ENCODE data around the gene GPS1. TPM values are rescaled to one million over a fixed set of nuclear protein-coding genes. Genes with fewer than 3 reads are reported as not detected.
A peak's percentile ranks its signal among the peaks of the same experiment; 100 is the strongest.

The GPS1 gene
- total and polyA plus RNA-seq, 10 of the 15 experiments (the other 5 are each of a cell fraction or from before 2014, with no cell fraction given): 2.2 to 146 (median 77.7) TPM

- no peak overlapping the region for H3K4me3 ChIP-seq
- H4K20me1 ChIP-seq (ENCODE audit: control insufficient read depth, insufficient read depth): no peaks in the 10 kb centered on the region
- intact Hi-C loops (cut with micrococcal nuclease; ENCODE audit: unreplicated experiment) (no loop called here), in situ Hi-C loops (cut with MboI) (no loop called here)
- no peak for ATAC-seq
- no peaks in the 10 kb centered on the region for H3K9me3 ChIP-seq (replicated peaks; ENCODE audit: control insufficient read depth, insufficient read depth, low read length)
- RAD21 ChIA-PET (ENCODE audit: unreplicated experiment): no interaction called here
- POLR2A ChIA-PET: no interaction called here
- SMC1A ChIA-PET (ENCODE audit: uncharacterized antibody, unreplicated experiment): no interaction called here
- no peak overlapping the region for H3K4me2 ChIP-seq (ENCODE audit: control insufficient read depth, insufficient read depth)
- WGBS (ENCODE audit: insufficient coverage, insufficient replicate concordance, low lambda C conversion rate, missing lambda C conversion rate): 76% methylated on average over 17 of the region's 17 CpGs
- H3K4me1 ChIP-seq (ENCODE audit: control insufficient read depth, insufficient read depth, low read length): peaks cover under 1% of the 10 kb centered on the region; the same call in 1 of the 2 replicates
- BruUV-seq (replicated peaks): no TSS peak
- CTCF ChIA-PET: no interaction called here
- H3K27ac ChIP-seq (ENCODE audit: control insufficient read depth, insufficient read depth): no peak overlapping the region
- no peak for DNase-seq (ENCODE audit: low read depth, low spot score)
- no peaks in the 10 kb centered on the region for H3K27me3 ChIP-seq (replicated peaks in 1 of 2; ENCODE audit: control insufficient read depth in 2 of 2, insufficient read depth in 2 of 2, low read length in 1 of 2)
- H3K36me3 ChIP-seq (ENCODE audit: control insufficient read depth in 2 of 2, insufficient read depth in 2 of 2, low read length in 1 of 2): peaks cover 3 to 36% of the 10 kb centered on the region in 2 experiments
- TF ChIP-seq RELA (IDR thresholded peaks at IDR 0.05; ENCODE audit: borderline replicate concordance, partially characterized antibody) (no peak), POLR2A (IDR thresholded peaks at IDR 0.05; ENCODE audit: low read depth, low read length) (0 out of 2 replicates have a peak, but pooled peaks have one; percentile 4)
- H3K79me2 ChIP-seq (ENCODE audit: control insufficient read depth, insufficient read depth, low read length): peaks cover under 1% of the 10 kb centered on the region; the same call in 1 of the 2 replicates
- H3K9ac ChIP-seq (ENCODE audit: control insufficient read depth, insufficient read depth, low read length): no peak overlapping the region
- FAIRE-seq: no peak
- H2AFZ ChIP-seq (ENCODE audit: control insufficient read depth, low read depth, low read length): no peak overlapping the region
Observed at GRCh38 chr17:82058230-82058854, 6.6 kb downstream of the GPS1 start.

- Histone ChIP-seq H3K36me3 (ENCODE audit: control insufficient read depth in 2 of 2, insufficient read depth in 2 of 2, low read length in 1 of 2) (peaks cover 3 to 36% of the 10 kb centered on the region in 2 experiments), H4K20me1 (ENCODE audit: control insufficient read depth, insufficient read depth) (no peaks in the 10 kb centered on the region), H3K9ac (ENCODE audit: control insufficient read depth, insufficient read depth, low read length) (no peak overlapping the region), H2AFZ (ENCODE audit: control insufficient read depth, low read depth, low read length) (no peak overlapping the region), H3K79me2 (ENCODE audit: control insufficient read depth, insufficient read depth, low read length) (no peaks in the 10 kb centered on the region; the same call in 1 of the 2 replicates), H3K27me3 (replicated peaks in 1 of 2; ENCODE audit: control insufficient read depth in 2 of 2, insufficient read depth in 2 of 2, low read length in 1 of 2) (no peaks in the 10 kb centered on the region), H3K9me3 (replicated peaks; ENCODE audit: control insufficient read depth, insufficient read depth, low read length) (no peaks in the 10 kb centered on the region), H3K4me3 (no peak overlapping the region), H3K27ac (ENCODE audit: control insufficient read depth, insufficient read depth) (no peak overlapping the region), H3K4me1 (ENCODE audit: control insufficient read depth, insufficient read depth, low read length) (no peaks in the 10 kb centered on the region; the same call in 1 of the 2 replicates), H3K4me2 (ENCODE audit: control insufficient read depth, insufficient read depth) (no peak overlapping the region)
- ChIA-PET CTCF (no interaction called here), RAD21 (ENCODE audit: unreplicated experiment) (no interaction called here), SMC1A (ENCODE audit: uncharacterized antibody, unreplicated experiment) (no interaction called here), POLR2A (interaction anchor here (0.6 kb wide), 1 partner anchor 133 kb away, joined by 3 read pairs; no protein-coding TSS in a partner anchor)
- DNase-seq (ENCODE audit: low read depth, low spot score): no peak
- BruUV-seq (replicated peaks): no TSS peak
- in situ Hi-C loops (cut with MboI) (no loop called here), intact Hi-C loops (cut with micrococcal nuclease; ENCODE audit: unreplicated experiment) (no loop called here)
- no peak for FAIRE-seq
- no peak for ATAC-seq
- TF ChIP-seq TARDBP (IDR thresholded peaks at IDR 0.05; ENCODE audit: borderline replicate concordance): no peak
- no peak for TF ChIP-seq HCFC1 (IDR thresholded peaks at IDR 0.05; ENCODE audit: low read length)
- no peak for TF ChIP-seq NR2F1 (conservative IDR thresholded peaks at IDR 0.05)
- no peak for TF ChIP-seq ZZZ3 (IDR thresholded peaks at IDR 0.05; ENCODE audit: control insufficient read depth, insufficient read length, low read depth)
- TF ChIP-seq POLR2A (IDR thresholded peaks at IDR 0.05; ENCODE audit: low read depth, low read length): peak; percentile 51
- TF ChIP-seq ZNF384 (IDR thresholded peaks at IDR 0.05; ENCODE audit: borderline replicate concordance, low read depth, low read length): no peak
- WGBS (ENCODE audit: insufficient coverage, insufficient replicate concordance, low lambda C conversion rate, missing lambda C conversion rate): 88% methylated on average over 10 of the region's 10 CpGs
Observed at GRCh38 chr17:82058855-82059249, 7.2 kb downstream of the GPS1 start.
